H7 (cell line): ENCODE results near the gene ZNF598. TPM values are rescaled to one million over a fixed set of nuclear protein-coding genes. Genes with fewer than 3 reads are reported as not detected.

Source experiments
- DNase-seq: peaks from one replicate; pipeline ENCODE4 v3.0.0; 2012
- H3K27me3 ChIP-seq: 2 replicates; pipeline ENCODE4 v1.6.0; 2011; ENCODE audit warnings: mild to moderate bottlenecking, low read length; ENCODE audit not compliant: control insufficient read depth, insufficient read depth
- H3K36me3 ChIP-seq: replicated peaks from 2 replicates; pipeline ENCODE4 v1.5.1; 2011; ENCODE audit warnings: low read length; ENCODE audit not compliant: control insufficient read depth, insufficient read depth
- H3K4me3 ChIP-seq: 2 replicates; pipeline ENCODE4 v1.5.1; 2011; ENCODE audit warnings: low read depth, mild to moderate bottlenecking, control low read depth, low read length, moderate library complexity; ENCODE audit not compliant: insufficient read depth
- total RNA-seq: library from RNA; depleted of rRNA; stranded (reverse); fragments of >200 nt; shearing (Covaris generic); gene quantifications from 2 replicates; pipeline ENCODE4 v1.2.3, GENCODE V29; 2014; rRNA removed

The ZNF598 gene
- total RNA-seq, result 28.4 and 30.8 TPM in 2 replicates

DNA sequence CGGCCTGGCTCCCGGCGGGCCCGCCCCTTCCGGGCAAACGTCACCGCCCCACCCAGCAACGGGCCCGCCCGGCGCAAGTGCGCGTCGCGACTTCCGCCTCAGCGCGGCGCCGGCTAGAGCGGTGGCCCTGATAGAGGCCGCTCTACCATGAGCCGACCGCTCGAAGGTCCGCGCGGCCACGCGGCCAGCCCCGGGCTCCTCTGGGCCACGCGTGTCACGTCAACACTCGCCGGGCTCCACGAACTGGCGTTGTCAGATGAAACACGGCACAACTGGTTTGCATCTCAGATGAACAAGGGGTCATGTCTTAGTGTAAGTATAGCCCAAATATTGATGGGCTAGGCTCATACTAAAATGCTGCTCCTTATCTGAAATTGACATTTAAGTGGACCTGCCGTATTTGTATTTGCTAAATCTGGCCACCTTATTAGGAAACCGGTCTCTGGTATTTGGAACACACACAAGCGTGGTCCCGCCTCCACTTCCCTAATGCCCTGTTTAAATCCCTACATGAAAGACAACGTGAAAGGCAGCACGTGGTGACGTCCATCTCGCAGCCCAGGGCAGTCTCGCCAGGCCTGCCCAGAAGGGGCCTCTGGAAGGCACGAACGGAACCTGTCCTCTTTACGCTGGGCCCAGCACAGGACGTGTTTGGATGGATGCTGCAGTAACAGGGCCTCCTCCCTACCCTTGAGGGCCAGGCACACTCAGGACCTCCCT, at the start of gene ZNF598:
Gene ZNF598 (minus strand): TSS at position 31 of the 720 bp plus-strand sequence.
- peak; percentile 99 for DNase-seq
- Histone ChIP-seq H3K4me3 (peak within 1 kb of the TSS; percentile 76), H3K36me3 (0 out of 2 replicates have a peak, but pooled peaks cover 1% of the 10 kb centered on the region)

DNA sequence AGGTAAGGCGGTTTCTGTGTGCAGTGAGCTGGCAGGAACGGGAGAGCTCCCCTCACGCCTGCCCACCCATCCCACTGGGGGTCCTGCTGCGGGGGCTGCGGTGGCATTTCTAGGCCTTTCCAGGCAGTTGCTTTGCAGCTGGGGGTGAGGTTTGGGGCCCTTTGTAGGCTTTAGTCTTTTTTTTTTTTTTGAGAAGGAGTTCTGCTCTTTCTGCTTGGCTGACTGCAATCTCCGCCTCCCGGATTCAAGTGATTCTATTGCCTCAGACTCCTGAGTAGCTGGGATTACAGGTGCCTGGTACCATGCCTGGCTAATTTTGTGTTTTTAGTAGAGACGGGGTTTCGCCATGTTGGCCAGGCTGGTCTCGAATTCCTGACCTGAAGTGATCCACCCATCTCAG, 49.3 kb upstream of the ZNF598 start:
- H3K4me3 ChIP-seq, result no peak overlapping the region
- no peaks in the 10 kb centered on the region for H3K27me3 ChIP-seq
- DNase-seq, result no peak
- peaks cover 1% of the 10 kb centered on the region for H3K36me3 ChIP-seq

More for the DNA sequence above, at the start of gene ZNF598:
- H3K27me3 ChIP-seq, result no peaks in the 10 kb centered on the region

DNA sequence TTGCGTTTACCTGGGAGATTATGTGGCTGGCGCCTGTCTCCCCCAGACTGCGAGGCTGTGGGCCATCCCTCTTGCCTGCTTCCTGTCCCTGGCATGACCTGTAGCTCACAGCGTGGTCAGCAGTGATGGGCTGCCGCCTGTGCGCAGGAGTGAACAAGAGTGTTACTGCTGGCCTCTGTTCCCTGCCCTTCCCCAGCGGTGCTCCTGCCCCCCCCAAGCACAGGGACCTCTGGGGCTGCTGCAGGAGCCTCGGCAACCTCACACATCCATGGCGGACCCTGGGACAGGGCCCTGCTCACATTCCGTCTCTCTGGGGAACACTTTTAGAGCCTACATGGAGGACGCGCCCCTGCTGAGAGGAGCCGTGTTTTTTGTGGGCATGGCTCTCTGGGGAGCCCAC, 48.8 kb upstream of the ZNF598 start:
- Histone ChIP-seq H3K27me3 (no peaks in the 10 kb centered on the region), H3K36me3 (peaks cover 1% of the 10 kb centered on the region), H3K4me3 (no peak overlapping the region)
- DNase-seq, result no peak

DNA sequence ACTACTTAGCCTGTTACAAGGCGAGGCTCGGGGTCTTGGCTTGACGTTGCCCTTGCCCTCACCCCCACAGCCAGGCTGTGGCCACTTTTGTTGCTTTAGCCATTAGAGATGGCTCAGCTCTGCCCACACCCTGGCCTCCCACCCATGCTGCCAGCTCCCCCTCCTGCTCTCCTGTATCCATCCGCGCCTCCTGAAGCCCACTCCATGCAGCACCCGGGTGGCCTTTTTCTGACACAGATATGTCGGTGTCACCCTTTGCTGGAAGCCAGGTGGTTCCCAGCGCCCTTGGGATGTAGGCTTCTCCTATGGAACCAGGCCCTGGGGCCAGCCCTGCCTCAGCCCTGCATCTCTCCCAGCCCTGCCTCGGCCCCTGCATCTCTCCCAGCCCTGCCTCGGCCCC, 47.8 kb upstream of the ZNF598 start:
- H3K27me3 ChIP-seq, result no peaks in the 10 kb centered on the region
- no peak for DNase-seq

GRCh38 chr16:2056681-2057407, 47.2 kb upstream of the ZNF598 start:
- peak; percentile 79 for DNase-seq
- no peaks in the 10 kb centered on the region for H3K27me3 ChIP-seq
- peaks cover 2% of the 10 kb centered on the region for H3K36me3 ChIP-seq
- no peak overlapping the region for H3K4me3 ChIP-seq

More for the DNA sequence above, 47.8 kb upstream of the ZNF598 start:
- Histone ChIP-seq H3K36me3 (peaks cover 2% of the 10 kb centered on the region), H3K4me3 (no peak overlapping the region)

GRCh38 chr16:2056077-2056476, 46.5 kb upstream of the ZNF598 start:
- peaks cover 4% of the 10 kb centered on the region for H3K36me3 ChIP-seq
- H3K4me3 ChIP-seq, result no peak overlapping the region
- no peaks in the 10 kb centered on the region for H3K27me3 ChIP-seq
- no peak for DNase-seq

DNA sequence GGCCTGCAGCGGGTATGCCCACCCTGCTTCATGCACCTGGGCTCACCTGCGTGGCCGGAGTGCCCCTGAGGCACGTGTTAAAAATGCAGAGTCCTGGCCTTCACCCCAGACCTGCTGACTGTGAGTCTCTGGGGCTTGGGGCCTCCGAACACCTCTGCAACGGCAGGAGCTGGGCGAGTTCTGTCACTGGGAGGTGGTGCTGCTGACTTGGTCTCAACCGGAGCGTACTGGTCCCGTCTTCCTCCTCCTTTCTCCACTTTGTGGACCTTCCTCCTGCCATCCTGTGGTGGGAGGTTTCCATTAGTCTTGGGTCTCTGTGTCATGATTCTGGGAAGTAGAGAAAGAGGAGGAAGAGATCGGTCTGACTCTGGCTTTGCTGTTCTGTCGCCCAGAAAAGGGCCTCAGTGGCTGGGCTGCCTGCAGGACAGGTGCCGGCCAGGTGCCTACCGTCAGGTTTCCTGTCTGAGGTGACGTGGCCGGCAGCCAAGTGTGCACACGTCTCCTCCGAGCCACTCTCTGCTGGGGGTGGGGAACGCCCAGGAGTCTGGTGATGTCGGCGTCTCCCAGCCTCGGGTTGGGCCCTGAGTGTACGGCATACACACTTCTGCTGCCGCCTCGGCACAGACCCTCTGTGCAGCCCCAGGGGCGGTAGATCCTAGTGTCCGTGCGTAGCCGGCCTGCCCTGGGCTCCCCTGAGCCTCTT, 45.1 kb upstream of the ZNF598 start:
- Histone ChIP-seq H3K27me3 (no peaks in the 10 kb centered on the region), H3K4me3 (no peak overlapping the region), H3K36me3 (peaks cover 6% of the 10 kb centered on the region)
- DNase-seq, result no peak

GRCh38 chr16:2053897-2054296, 44.3 kb upstream of the ZNF598 start:
- no peaks in the 10 kb centered on the region for H3K27me3 ChIP-seq
- H3K36me3 ChIP-seq, result peaks cover 6% of the 10 kb centered on the region
- no peak overlapping the region for H3K4me3 ChIP-seq
- DNase-seq, result no peak

- no peak for DNase-seq
- no peaks in the 10 kb centered on the region for H3K27me3 ChIP-seq
Measured at GRCh38 chr16:2053211-2053610, 43.6 kb upstream of the ZNF598 start.

GRCh38 chr16:2048116-2048543, 38.5 kb upstream of the ZNF598 start:
- DNase-seq, result no peak
- Histone ChIP-seq H3K4me3 (peak overlapping the region; percentile 78), H3K27me3 (no peaks in the 10 kb centered on the region), H3K36me3 (peaks cover 6% of the 10 kb centered on the region)

More at GRCh38 chr16:2053211-2053610, 43.6 kb upstream of the ZNF598 start:
- peaks cover 6% of the 10 kb centered on the region for H3K36me3 ChIP-seq
- H3K4me3 ChIP-seq, result no peak overlapping the region

DNA sequence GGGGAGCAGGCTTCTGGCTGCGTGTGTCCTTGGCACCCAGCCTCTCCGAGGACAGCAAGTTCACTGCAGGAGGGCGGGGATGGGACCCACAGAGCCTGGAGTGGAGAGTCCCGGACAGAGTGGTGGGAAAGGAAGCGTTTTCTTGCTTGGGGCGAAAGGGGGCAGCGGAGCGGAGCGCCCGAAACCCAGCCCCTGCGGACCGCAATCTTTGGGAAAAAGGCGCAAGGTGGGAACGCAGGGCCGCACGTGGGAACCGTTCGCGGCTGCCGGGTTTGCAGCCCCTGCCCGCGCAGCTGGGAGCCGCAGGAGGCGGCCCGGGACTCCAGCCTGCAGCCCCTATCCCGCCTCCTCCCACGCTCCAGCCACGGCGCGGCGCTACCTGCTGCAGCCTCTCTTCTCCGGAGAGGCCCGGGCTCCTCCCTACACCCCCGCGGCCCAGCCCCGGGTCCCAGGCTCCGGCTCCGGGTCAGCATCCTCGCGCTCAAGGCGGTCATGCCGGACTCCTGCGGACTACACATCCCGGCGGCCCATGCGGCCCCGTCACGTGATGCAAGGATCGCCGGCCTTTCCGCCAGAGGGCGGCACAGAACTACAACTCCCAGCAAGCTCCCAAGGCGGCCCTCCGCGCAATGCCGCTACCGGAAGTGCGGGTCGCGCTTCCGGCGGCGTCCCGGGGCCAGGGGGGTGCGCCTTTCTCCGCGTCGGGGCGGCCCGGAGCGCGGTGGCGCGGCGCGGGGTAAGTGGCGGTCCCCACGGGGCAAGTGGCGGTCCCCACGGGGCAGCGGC, 37.9 kb upstream of the ZNF598 start, which contains the start of the genes NTHL1 and TSC2:
Gene NTHL1 (minus strand): TSS at position 505 of the 786 bp plus-strand sequence. CDS start 11 bp downstream, at position 494.
Gene TSC2 (plus strand): TSS at position 656 of the 786 bp plus-strand sequence. CDS start 631 bp downstream, outside the sequence.
- Histone ChIP-seq H3K27me3 (no peaks in the 10 kb centered on the region), H3K4me3 (peak within 1 kb of the TSS; percentile 87), H3K36me3 (peaks cover 6% of the 10 kb centered on the region)
- DNase-seq, result peak; percentile 99

- DNase-seq, result no peak
- Histone ChIP-seq H3K4me3 (peak overlapping the region; percentile 87), H3K27me3 (no peaks in the 10 kb centered on the region), H3K36me3 (peaks cover 6% of the 10 kb centered on the region)
Measured at GRCh38 chr16:2046893-2047329, 37.3 kb upstream of the ZNF598 start.

- peaks cover 4% of the 10 kb centered on the region for H3K36me3 ChIP-seq
- H3K27me3 ChIP-seq, result no peaks in the 10 kb centered on the region
- no peak for DNase-seq
- no peak overlapping the region for H3K4me3 ChIP-seq
Measured at GRCh38 chr16:2045965-2046892, 36.6 kb upstream of the ZNF598 start.
